ENCODE results near the gene SULT1B1. TPM values are rescaled to one million over a fixed set of nuclear protein-coding genes. Genes with fewer than 3 reads are reported as not detected.

The SULT1B1 gene
- total and polyA plus RNA-seq, 4 donors: 0.38 to 15.7 (median 2.3) TPM

DNA sequence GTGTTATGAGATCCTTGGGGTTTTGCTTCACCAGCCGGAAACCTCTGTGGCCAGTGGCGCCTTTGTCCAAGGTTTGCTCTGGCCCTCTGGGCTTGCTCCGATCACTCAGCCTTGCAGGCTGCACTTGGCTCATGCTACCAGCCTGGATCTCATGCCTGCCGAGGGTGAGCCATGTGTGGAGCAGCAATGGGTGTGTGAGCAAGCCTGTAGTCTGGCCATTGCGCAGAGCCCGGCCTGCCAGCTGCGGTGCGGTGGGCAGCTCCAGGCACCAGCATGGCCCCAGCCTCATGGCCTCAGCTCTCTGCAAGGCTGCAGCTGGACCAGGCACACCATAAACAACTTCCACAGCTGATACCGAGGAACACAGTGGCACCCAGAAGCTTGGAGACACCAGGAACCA lies 17.8 kb downstream of the SULT1B1 start:
- no peaks in the 10 kb centered on the region for H3K36me3 ChIP-seq (ENCODE audit: control insufficient read depth in 1 of 2, insufficient read depth in 2 of 2, low read length in 1 of 2)
- no peaks in the 10 kb centered on the region for H3K27me3 ChIP-seq (ENCODE audit: control insufficient read depth in 1 of 2, insufficient read depth in 2 of 2, low read length in 1 of 2)
- no peak for ATAC-seq (ENCODE audit: low FRiP score)
- intact Hi-C loops (cut with DNase I): no loop called here
- no peak overlapping the region for H3K27ac ChIP-seq (ENCODE audit: low read depth in 1 of 2, low read length in 2 of 2)
- no peaks in the 10 kb centered on the region for H3K4me1 ChIP-seq (ENCODE audit: control insufficient read depth in 1 of 2, insufficient read depth in 2 of 2, low read length in 2 of 2)
- peak in 1 of 2 donors; percentile 45 for DNase-seq
- H3K9me3 ChIP-seq (ENCODE audit: control insufficient read depth, low read length): peaks cover 4% of the 10 kb centered on the region
- no peak overlapping the region for H3K4me3 ChIP-seq (ENCODE audit: low read length in 2 of 2)
- WGBS, 2 donors: 96 to 97% methylated on average over 9 of the region's 9 CpGs

DNA sequence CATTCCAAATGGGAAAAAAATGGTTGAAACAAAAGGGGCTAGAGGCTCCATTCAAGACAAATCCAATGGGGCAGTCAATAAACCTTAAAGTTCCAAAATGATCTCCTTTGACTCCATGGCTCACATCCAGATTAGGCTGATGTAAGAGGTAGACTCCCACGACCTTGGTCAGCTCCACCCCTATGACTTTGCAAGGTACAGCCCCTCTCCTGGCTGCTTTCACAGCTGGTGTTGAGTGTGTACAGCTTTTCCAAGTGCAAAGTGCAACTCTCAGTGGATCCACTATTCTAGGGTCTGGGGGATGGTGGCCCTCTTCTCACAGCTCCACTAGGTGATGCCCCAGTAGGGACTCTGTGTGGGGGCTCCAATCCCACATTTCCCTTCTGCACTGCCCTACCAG lies 21.5 kb downstream of the SULT1B1 start:
- 40% methylated on average over 1 of the region's 1 CpG for WGBS, 2 donors
- Histone ChIP-seq H3K27ac (ENCODE audit: low read depth in 1 of 2, low read length in 2 of 2) (no peak overlapping the region), H3K4me1 (ENCODE audit: control insufficient read depth in 1 of 2, insufficient read depth in 2 of 2, low read length in 2 of 2) (no peaks in the 10 kb centered on the region), H3K9me3 (ENCODE audit: control insufficient read depth, low read length) (no peaks in the 10 kb centered on the region), H3K4me3 (ENCODE audit: low read length in 2 of 2) (no peak overlapping the region), H3K36me3 (ENCODE audit: control insufficient read depth in 1 of 2, insufficient read depth in 2 of 2, low read length in 1 of 2) (no peaks in the 10 kb centered on the region), H3K27me3 (ENCODE audit: control insufficient read depth in 1 of 2, insufficient read depth in 2 of 2, low read length in 1 of 2) (no peaks in the 10 kb centered on the region)
- intact Hi-C loops (cut with DNase I): no loop called here
- no peak for DNase-seq
- ATAC-seq (ENCODE audit: low FRiP score): no peak

DNA sequence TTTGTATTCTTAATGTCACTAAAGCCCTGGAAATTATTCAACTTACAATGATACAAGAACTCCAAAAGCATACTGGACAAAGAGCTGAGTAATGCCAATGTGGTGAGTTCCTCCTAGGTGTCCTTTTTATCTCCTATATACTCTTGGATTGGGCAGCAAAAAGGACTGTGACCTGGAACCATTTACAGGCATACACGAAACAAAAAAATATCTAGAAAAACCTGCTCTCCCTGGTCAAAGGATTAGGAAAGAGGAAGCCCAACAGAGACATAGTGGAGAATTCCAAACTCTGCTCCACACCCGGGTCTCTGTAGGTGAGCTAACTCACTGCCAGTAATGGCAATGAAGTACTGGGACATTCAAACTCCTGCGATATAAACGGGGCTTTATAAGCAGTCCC lies 25.3 kb downstream of the SULT1B1 start:
- no peaks in the 10 kb centered on the region for H3K9me3 ChIP-seq (ENCODE audit: control insufficient read depth, low read length)
- H3K4me1 ChIP-seq (ENCODE audit: control insufficient read depth in 1 of 2, insufficient read depth in 2 of 2, low read length in 2 of 2): no peaks in the 10 kb centered on the region
- intact Hi-C loops (cut with DNase I): no loop called here
- no peak overlapping the region for H3K27ac ChIP-seq (ENCODE audit: low read depth in 1 of 2, low read length in 2 of 2)
- DNase-seq (no peak), ATAC-seq (ENCODE audit: low FRiP score) (no peak)
- WGBS, 2 donors: 91 to 94% methylated on average over 4 of the region's 4 CpGs
- H3K4me3 ChIP-seq (ENCODE audit: low read length in 2 of 2): no peak overlapping the region
- H3K36me3 ChIP-seq (ENCODE audit: control insufficient read depth in 1 of 2, insufficient read depth in 2 of 2, low read length in 1 of 2): no peaks in the 10 kb centered on the region
- no peaks in the 10 kb centered on the region for H3K27me3 ChIP-seq (ENCODE audit: control insufficient read depth in 1 of 2, insufficient read depth in 2 of 2, low read length in 1 of 2)

DNA sequence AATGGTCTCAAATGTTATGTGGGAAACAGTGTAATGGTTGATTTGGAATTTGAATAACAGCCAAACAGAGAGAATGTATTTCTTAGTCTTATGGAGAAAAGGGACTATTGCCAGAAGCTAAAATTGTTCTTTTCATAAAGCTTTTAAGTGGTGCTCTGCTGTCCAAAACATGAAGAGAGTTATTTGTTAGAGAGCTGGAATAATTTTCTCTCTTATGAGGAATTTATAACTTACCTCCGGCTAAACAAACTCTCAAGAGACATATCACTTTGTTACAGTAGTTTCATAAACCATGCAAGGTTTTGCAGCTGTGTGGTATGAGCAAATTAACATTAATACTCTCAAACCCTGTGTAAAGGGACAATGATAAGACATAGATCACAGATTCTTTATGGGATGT lies 28.6 kb downstream of the SULT1B1 start:
- intact Hi-C loops (cut with DNase I): no loop called here
- H3K27ac ChIP-seq (ENCODE audit: low read depth in 1 of 2, low read length in 2 of 2): no peak overlapping the region
- no peaks in the 10 kb centered on the region for H3K9me3 ChIP-seq (ENCODE audit: control insufficient read depth, low read length)
- no peak for DNase-seq
- no peaks in the 10 kb centered on the region for H3K27me3 ChIP-seq (ENCODE audit: control insufficient read depth in 1 of 2, insufficient read depth in 2 of 2, low read length in 1 of 2)
- WGBS, 2 donors: 13 to 19% methylated on average over 1 of the region's 1 CpG
- H3K36me3 ChIP-seq (ENCODE audit: control insufficient read depth in 1 of 2, insufficient read depth in 2 of 2, low read length in 1 of 2): no peaks in the 10 kb centered on the region
- H3K4me3 ChIP-seq (ENCODE audit: low read length in 2 of 2): no peak overlapping the region
- H3K4me1 ChIP-seq (ENCODE audit: control insufficient read depth in 1 of 2, insufficient read depth in 2 of 2, low read length in 2 of 2): no peaks in the 10 kb centered on the region
- ATAC-seq (ENCODE audit: low FRiP score): no peak

DNA sequence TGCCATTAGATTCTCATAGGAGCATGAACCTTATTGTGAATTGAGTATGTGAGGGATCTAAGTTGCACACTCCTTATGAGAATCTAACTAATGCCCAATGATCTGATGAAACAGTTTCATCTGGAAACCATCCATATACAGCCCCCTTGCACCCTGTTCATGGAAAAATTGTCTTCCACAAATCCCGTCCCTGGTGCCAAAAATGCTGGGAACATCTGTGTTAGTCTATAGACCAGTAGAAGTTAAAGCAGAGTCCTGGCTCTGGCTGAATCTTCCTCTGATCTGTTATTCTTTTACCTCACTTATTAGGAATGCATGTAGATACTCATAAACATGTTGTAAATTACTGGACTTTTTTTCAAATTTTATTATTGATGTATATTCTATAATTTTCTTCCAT lies 29.2 kb downstream of the SULT1B1 start:
- no peak for DNase-seq
- intact Hi-C loops (cut with DNase I): no loop called here
- Histone ChIP-seq H3K36me3 (ENCODE audit: control insufficient read depth in 1 of 2, insufficient read depth in 2 of 2, low read length in 1 of 2) (no peaks in the 10 kb centered on the region), H3K27me3 (ENCODE audit: control insufficient read depth in 1 of 2, insufficient read depth in 2 of 2, low read length in 1 of 2) (no peaks in the 10 kb centered on the region), H3K27ac (ENCODE audit: low read depth in 1 of 2, low read length in 2 of 2) (no peak overlapping the region), H3K4me3 (ENCODE audit: low read length in 2 of 2) (no peak overlapping the region), H3K9me3 (ENCODE audit: control insufficient read depth, low read length) (no peaks in the 10 kb centered on the region), H3K4me1 (ENCODE audit: control insufficient read depth in 1 of 2, insufficient read depth in 2 of 2, low read length in 2 of 2) (no peaks in the 10 kb centered on the region)
- WGBS, 2 donors: 57 to 63% methylated on average over 1 of the region's 1 CpG
- ATAC-seq (ENCODE audit: low FRiP score): no peak

DNA sequence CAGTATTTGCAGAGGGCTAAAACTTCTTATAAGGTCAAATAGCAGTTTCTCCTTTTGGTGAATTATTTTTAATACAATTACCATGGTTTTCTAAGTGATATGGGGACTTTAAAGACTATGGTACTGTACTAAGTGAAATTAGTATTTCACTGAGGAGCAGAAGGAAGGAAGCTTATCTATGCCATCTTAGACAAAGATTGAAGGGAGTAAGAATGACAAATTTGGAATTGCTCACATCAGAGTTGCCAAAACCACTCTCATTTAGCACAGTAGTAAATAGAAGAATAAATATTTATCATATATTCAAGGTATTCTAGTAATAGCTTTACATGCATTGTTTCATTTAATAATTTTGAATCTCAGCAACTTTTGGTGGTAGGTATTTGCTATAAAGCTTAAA lies 30.4 kb downstream of the SULT1B1 start:
- H3K36me3 ChIP-seq (ENCODE audit: control insufficient read depth in 1 of 2, insufficient read depth in 2 of 2, low read length in 1 of 2): no peaks in the 10 kb centered on the region
- H3K4me1 ChIP-seq (ENCODE audit: control insufficient read depth in 1 of 2, insufficient read depth in 2 of 2, low read length in 2 of 2): no peaks in the 10 kb centered on the region
- no peak overlapping the region for H3K27ac ChIP-seq (ENCODE audit: low read depth in 1 of 2, low read length in 2 of 2)
- ATAC-seq (ENCODE audit: low FRiP score) (no peak), DNase-seq (no peak)
- no peaks in the 10 kb centered on the region for H3K9me3 ChIP-seq (ENCODE audit: control insufficient read depth, low read length)
- intact Hi-C loops (cut with DNase I): no loop called here
- no peaks in the 10 kb centered on the region for H3K27me3 ChIP-seq (ENCODE audit: control insufficient read depth in 1 of 2, insufficient read depth in 2 of 2, low read length in 1 of 2)
- H3K4me3 ChIP-seq (ENCODE audit: low read length in 2 of 2): no peak overlapping the region

DNA sequence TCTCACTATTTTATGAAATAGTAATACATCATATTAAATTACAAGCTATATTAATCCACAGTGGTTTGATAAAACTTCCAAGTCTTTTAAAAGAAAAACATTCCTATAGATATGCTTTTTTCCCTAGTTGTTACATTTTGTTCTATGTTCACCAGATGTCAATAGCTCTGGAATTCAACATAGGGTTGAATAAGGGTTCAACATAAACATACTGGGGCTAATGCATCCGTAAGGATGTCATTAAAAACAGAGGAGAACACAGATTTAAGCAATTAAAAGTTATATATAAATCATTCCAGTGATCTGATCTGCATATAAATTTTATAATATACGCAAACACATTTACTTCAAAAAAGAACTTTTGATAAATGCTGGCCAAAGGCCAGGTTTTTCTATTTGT lies 32.5 kb downstream of the SULT1B1 start:
- no peaks in the 10 kb centered on the region for H3K27me3 ChIP-seq (ENCODE audit: control insufficient read depth in 1 of 2, insufficient read depth in 2 of 2, low read length in 1 of 2)
- no peak overlapping the region for H3K27ac ChIP-seq (ENCODE audit: low read depth in 1 of 2, low read length in 2 of 2)
- ATAC-seq (ENCODE audit: low FRiP score) (no peak), DNase-seq (no peak)
- WGBS, 2 donors: 93 to 95% methylated on average over 2 of the region's 2 CpGs
- H3K4me1 ChIP-seq (ENCODE audit: control insufficient read depth in 1 of 2, insufficient read depth in 2 of 2, low read length in 2 of 2): no peaks in the 10 kb centered on the region
- H3K36me3 ChIP-seq (ENCODE audit: control insufficient read depth in 1 of 2, insufficient read depth in 2 of 2, low read length in 1 of 2): no peaks in the 10 kb centered on the region
- no peak overlapping the region for H3K4me3 ChIP-seq (ENCODE audit: low read length in 2 of 2)
- intact Hi-C loops (cut with DNase I): no loop called here
- H3K9me3 ChIP-seq (ENCODE audit: control insufficient read depth, low read length): no peaks in the 10 kb centered on the region

DNA sequence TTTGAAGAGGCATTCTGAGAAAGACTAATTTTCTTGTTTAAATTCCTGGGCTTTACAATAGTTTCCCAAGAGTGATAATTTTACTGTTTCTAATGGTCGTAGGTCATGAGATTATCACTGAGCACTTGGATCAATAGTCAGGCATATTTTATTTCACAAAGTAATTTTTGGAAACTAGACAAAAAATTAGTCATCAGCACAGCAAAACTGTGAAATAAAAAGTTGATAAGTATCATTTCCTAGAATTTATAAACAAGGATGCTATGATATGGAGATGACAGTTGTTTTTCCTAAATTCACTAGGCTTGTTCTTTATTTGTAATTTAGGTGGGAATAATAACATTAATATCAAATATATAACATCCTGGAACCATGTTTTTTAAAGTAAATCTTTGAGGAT lies 33.0 kb downstream of the SULT1B1 start:
- 68 to 71% methylated on average over 1 of the region's 1 CpG for WGBS, 2 donors
- H3K4me1 ChIP-seq (ENCODE audit: control insufficient read depth in 1 of 2, insufficient read depth in 2 of 2, low read length in 2 of 2): no peaks in the 10 kb centered on the region
- H3K27me3 ChIP-seq (ENCODE audit: control insufficient read depth in 1 of 2, insufficient read depth in 2 of 2, low read length in 1 of 2): no peaks in the 10 kb centered on the region
- H3K4me3 ChIP-seq (ENCODE audit: low read length in 2 of 2): no peak overlapping the region
- H3K27ac ChIP-seq (ENCODE audit: low read depth in 1 of 2, low read length in 2 of 2): no peak overlapping the region
- DNase-seq: no peak
- intact Hi-C loops (cut with DNase I): no loop called here
- H3K36me3 ChIP-seq (ENCODE audit: control insufficient read depth in 1 of 2, insufficient read depth in 2 of 2, low read length in 1 of 2): no peaks in the 10 kb centered on the region
- no peak for ATAC-seq (ENCODE audit: low FRiP score)
- H3K9me3 ChIP-seq (ENCODE audit: control insufficient read depth, low read length): no peaks in the 10 kb centered on the region

DNA sequence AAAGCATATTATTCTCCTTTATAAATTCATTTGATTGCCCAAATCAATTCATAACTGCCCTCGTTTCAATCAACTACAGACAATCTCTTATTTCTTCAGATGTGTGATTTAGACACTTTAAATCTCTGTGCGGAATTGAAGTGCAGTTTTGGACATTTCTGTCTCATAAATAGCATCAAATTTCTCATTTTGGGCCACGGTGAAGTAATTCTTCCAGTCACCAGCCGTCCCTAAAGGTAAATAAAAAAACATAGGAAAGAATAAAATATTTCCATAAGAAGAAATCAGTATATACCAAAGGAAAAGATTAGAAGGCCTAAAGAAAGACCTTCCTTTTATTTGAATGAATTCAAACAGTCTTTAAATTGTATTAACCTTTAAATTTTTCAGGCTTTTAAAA lies 33.4 kb downstream of the SULT1B1 start:
- Histone ChIP-seq H3K9me3 (ENCODE audit: control insufficient read depth, low read length) (no peaks in the 10 kb centered on the region), H3K4me3 (ENCODE audit: low read length in 2 of 2) (no peak overlapping the region), H3K4me1 (ENCODE audit: control insufficient read depth in 1 of 2, insufficient read depth in 2 of 2, low read length in 2 of 2) (no peaks in the 10 kb centered on the region), H3K36me3 (ENCODE audit: control insufficient read depth in 1 of 2, insufficient read depth in 2 of 2, low read length in 1 of 2) (no peaks in the 10 kb centered on the region), H3K27ac (ENCODE audit: low read depth in 1 of 2, low read length in 2 of 2) (no peak overlapping the region), H3K27me3 (ENCODE audit: control insufficient read depth in 1 of 2, insufficient read depth in 2 of 2, low read length in 1 of 2) (no peaks in the 10 kb centered on the region)
- intact Hi-C loops (cut with DNase I): no loop called here
- DNase-seq (no peak), ATAC-seq (ENCODE audit: low FRiP score) (no peak)
- 62 to 66% methylated on average over 4 of the region's 4 CpGs for WGBS, 2 donors

Measured in aorta (tissue), 5 donors.